LHCN-M2 (cell line): ENCODE results near the gene CAMTA2. TPM values are rescaled to one million over a fixed set of nuclear protein-coding genes. Genes with fewer than 3 reads are reported as not detected.

Source experiments
- DNase-seq: peaks from one replicate; pipeline ENCODE4 v3.0.0-alpha.2; 2012; ENCODE audit warnings: low read depth
- total RNA-seq: library from RNA; depleted of rRNA; stranded (reverse); fragments of >200 nt; gene quantifications from 2 replicates; pipeline ENCODE4 v1.2.3, GENCODE V29; 2014

Gene CAMTA2
- total RNA-seq, 1 experiment from 2014 or later = 12.4 TPM

GRCh38 chr17:5002121-5002788, 14.8 kb upstream of the CAMTA2 start:
- DNase-seq = no peak

GRCh38 chr17:5000237-5000639, 12.8 kb upstream of the CAMTA2 start:
- DNase-seq = peak; percentile 54

- DNase-seq = no peak
These were observed 12.1 kb upstream of the CAMTA2 start for GRCh38 chr17:4999430-5000093.

- no peak for DNase-seq
These were observed 11.4 kb upstream of the CAMTA2 start for GRCh38 chr17:4998732-4999429.

- no peak for DNase-seq
These were observed 10.7 kb upstream of the CAMTA2 start for GRCh38 chr17:4998027-4998731.

- peak; percentile 84 for DNase-seq
These were observed 10.0 kb upstream of the CAMTA2 start, which contains the start of the genes INCA1 and KIF1C for GRCh38 chr17:4997302-4998026. Gene INCA1 (minus strand): TSS chr17:4997522. CDS start chr17:4994437, 3,085 bp downstream. Gene KIF1C (plus strand): TSS chr17:4997950. CDS start chr17:5000247, 2,297 bp downstream.

- no peak for DNase-seq
These were observed 6.7 kb upstream of the CAMTA2 start for GRCh38 chr17:4994081-4994595.

- peak; percentile 38 for DNase-seq
These were observed 492 bp upstream of the CAMTA2 start for GRCh38 chr17:4987767-4988567.

- no peak for DNase-seq
These were observed 1.1 kb downstream of the CAMTA2 start for GRCh38 chr17:4986403-4986802.

- DNase-seq = no peak
These were observed 5.2 kb downstream of the CAMTA2 start for GRCh38 chr17:4982305-4982704.

GRCh38 chr17:4980644-4981216, 6.7 kb downstream of the CAMTA2 start:
- peak; percentile 53 for DNase-seq

GRCh38 chr17:4978726-4979125, 8.7 kb downstream of the CAMTA2 start:
- no peak for DNase-seq

- no peak for DNase-seq
These were observed 13.3 kb downstream of the CAMTA2 start for GRCh38 chr17:4974115-4974670.

- DNase-seq = no peak
These were observed 14.0 kb downstream of the CAMTA2 start for GRCh38 chr17:4973256-4974114.

- no peak for DNase-seq
These were observed 14.7 kb downstream of the CAMTA2 start for GRCh38 chr17:4972752-4973151.

GRCh38 chr17:4972322-4972721, 15.2 kb downstream of the CAMTA2 start:
- no peak for DNase-seq

- DNase-seq = no peak
These were observed 15.6 kb downstream of the CAMTA2 start for GRCh38 chr17:4971826-4972225.

- no peak for DNase-seq
These were observed 17.2 kb downstream of the CAMTA2 start for GRCh38 chr17:4970273-4970672.
